ENCODE measurements around the gene AXIN1.

- TF ChIP-seq CTCF (IDR thresholded peaks at IDR 0.05; ENCODE audit: insufficient read depth, low read depth, low read length), result no peak
- no peak for TF ChIP-seq EZH2 (IDR thresholded peaks at IDR 0.05; ENCODE audit: insufficient read depth, low read length)
Observed at GRCh38 chr16:359871-360697, 7.6 kb upstream of the AXIN1 start.
